Body of pancreas (tissue), 4 donors: ENCODE data around the gene COX4I1.

ENCODE experiments used
- POLR2A ChIP-seq, 3 donors: fragments of 450-650 bp; IDR thresholded peaks; one replicate each; pipeline ENCODE4 v1.6.1; 2016; ENCODE audit warnings: antibody characterized with exemption in 3 of 3, mild to moderate bottlenecking in 2 of 3
- TF ChIP-seq, protein P1 (sequence below), 7 experiments: fragments of 450-650 bp in 4 of 7; fragments of 200-600 bp in 3 of 7; sonication (generic) in 3 of 7; IDR thresholded peaks; one replicate each; pipeline ENCODE4 v1.5.1; 2016 to 2019; ENCODE audit warnings: antibody characterized with exemption in 7 of 7

DNA sequence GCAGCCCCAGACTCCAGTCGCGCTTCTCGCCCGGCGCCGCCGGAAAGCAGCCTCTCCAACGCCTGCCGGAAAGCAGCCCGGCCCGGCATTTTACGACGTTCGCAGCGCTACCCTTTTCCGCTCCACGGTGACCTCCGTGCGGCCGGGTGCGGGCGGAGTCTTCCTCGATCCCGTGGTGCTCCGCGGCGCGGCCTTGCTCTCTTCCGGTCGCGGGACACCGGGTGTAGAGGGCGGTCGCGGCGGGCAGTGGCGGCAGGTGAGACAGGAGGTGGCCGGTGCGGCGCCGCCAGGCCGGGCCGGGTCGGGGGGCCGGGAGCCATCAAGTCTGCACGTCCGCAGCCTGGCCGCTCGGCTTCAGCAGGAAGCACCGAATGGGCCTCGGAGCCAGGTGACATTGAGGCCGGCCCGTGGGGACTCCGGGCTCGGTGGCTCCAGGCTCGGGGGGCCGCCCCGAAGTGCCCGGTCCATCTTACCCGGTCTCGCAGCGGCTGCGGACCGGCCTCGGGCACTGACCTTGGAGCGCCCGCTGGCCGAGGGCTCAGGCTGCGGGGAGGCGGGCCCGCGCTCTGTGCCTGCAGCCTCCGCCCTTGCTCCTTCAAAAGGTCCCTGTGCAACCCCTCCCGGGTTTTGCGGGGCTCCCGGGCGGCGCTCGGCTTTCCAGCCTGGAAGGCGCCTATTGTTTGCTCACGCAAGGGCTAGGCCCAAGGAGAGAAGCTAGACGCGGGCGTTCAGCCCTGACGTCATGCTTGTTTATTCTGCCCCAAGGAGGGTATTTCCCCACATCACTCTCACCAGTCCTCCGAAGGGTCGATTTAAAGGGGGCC, at the start of gene COX4I1, which contains the start of gene EMC8:
- TF ChIP-seq, protein P1, sequence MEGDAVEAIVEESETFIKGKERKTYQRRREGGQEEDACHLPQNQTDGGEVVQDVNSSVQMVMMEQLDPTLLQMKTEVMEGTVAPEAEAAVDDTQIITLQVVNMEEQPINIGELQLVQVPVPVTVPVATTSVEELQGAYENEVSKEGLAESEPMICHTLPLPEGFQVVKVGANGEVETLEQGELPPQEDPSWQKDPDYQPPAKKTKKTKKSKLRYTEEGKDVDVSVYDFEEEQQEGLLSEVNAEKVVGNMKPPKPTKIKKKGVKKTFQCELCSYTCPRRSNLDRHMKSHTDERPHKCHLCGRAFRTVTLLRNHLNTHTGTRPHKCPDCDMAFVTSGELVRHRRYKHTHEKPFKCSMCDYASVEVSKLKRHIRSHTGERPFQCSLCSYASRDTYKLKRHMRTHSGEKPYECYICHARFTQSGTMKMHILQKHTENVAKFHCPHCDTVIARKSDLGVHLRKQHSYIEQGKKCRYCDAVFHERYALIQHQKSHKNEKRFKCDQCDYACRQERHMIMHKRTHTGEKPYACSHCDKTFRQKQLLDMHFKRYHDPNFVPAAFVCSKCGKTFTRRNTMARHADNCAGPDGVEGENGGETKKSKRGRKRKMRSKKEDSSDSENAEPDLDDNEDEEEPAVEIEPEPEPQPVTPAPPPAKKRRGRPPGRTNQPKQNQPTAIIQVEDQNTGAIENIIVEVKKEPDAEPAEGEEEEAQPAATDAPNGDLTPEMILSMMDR (IDR thresholded peaks at IDR 0.05), result peak in 1 of 7 experiments; percentile 12
- TF ChIP-seq POLR2A (IDR thresholded peaks at IDR 0.05), result peak; percentile 76 to 89 (median 87)
